Skin of body (tissue), 2 donors: ENCODE data around the gene TMEM106C. TPM values are rescaled to one million over a fixed set of nuclear protein-coding genes. Genes with fewer than 3 reads are reported as not detected.
A peak's percentile ranks its signal among the peaks of the same experiment; 100 is the strongest.

Experiments used
- DNase-seq: peaks from one replicate; lab custom pipeline; 2025; lab: John Stamatoyannopoulos, UW
- total RNA-seq: library from RNA; depleted of rRNA; stranded (reverse); fragments of >200 nt; gene quantifications from one replicate; pipeline ENCODE4 v1.2.3, GENCODE V29; 2014

The TMEM106C gene
- total RNA-seq, 1 donor from 2014 or later = 45.2 TPM

- DNase-seq = no peak
These were observed 30.1 kb downstream of the TMEM106C start for GRCh38 chr12:47993491-47993890.

- DNase-seq = peak; percentile 18
These were observed 32.6 kb downstream of the TMEM106C start for GRCh38 chr12:47995981-47996401.

- no peak for DNase-seq
These were observed 33.9 kb downstream of the TMEM106C start for GRCh38 chr12:47997321-47997720.

- no peak for DNase-seq
These were observed 36.4 kb downstream of the TMEM106C start for GRCh38 chr12:47999816-48000215.

GRCh38 chr12:48000878-48001504, 37.6 kb downstream of the TMEM106C start:
- peak; percentile 49 for DNase-seq

GRCh38 chr12:48001505-48002413, 38.4 kb downstream of the TMEM106C start:
- peak; percentile 49 for DNase-seq

- no peak for DNase-seq
These were observed 39.0 kb downstream of the TMEM106C start for GRCh38 chr12:48002414-48002730.

- DNase-seq = no peak
These were observed 39.4 kb downstream of the TMEM106C start for GRCh38 chr12:48002773-48003218.

GRCh38 chr12:48003226-48004052, 40.0 kb downstream of the TMEM106C start:
- no peak for DNase-seq

GRCh38 chr12:48004053-48004941, 40.9 kb downstream of the TMEM106C start, which contains the start of gene COL2A1:
COL2A1 (minus strand) TSS chr12:48004476; CDS start chr12:48004321, 155 bp downstream.
- no peak for DNase-seq

GRCh38 chr12:48005001-48005749, 41.8 kb downstream of the TMEM106C start:
- DNase-seq = no peak

GRCh38 chr12:48005750-48006021, 42.3 kb downstream of the TMEM106C start:
- no peak for DNase-seq

GRCh38 chr12:48007206-48007605, 43.8 kb downstream of the TMEM106C start:
- DNase-seq = no peak

GRCh38 chr12:48008349-48008748, 45.0 kb downstream of the TMEM106C start:
- DNase-seq = no peak

GRCh38 chr12:48008950-48009349, 45.6 kb downstream of the TMEM106C start:
- no peak for DNase-seq

GRCh38 chr12:48009471-48009870, 46.1 kb downstream of the TMEM106C start:
- DNase-seq = no peak

GRCh38 chr12:48010366-48010970, 47.1 kb downstream of the TMEM106C start:
- no peak for DNase-seq

GRCh38 chr12:48012070-48012469, 48.7 kb downstream of the TMEM106C start:
- DNase-seq = no peak

- DNase-seq = no peak
These were observed 49.9 kb downstream of the TMEM106C start for GRCh38 chr12:48013287-48013686.

- DNase-seq = no peak
These were observed 51.7 kb downstream of the TMEM106C start for GRCh38 chr12:48015129-48015528.
